HG02642 (cell line): ENCODE results near the gene LYRM7.
"Not testable (repeated sequence)": the region's sequence is repeated elsewhere in the genome, so short reads cannot be mapped to it uniquely, and the experiment has no call there.

Source experiments
- ATAC-seq: cut with Tn5 transposase; IDR thresholded peaks from one replicate; pipeline ENCODE4 v1.9.1; 2021; ENCODE audit warnings: mild to moderate bottlenecking; ENCODE audit not compliant: unreplicated experiment, poor library complexity

LYRM7 gene

GRCh38 chr5:131254025-131254424 lies 83.3 kb downstream of the LYRM7 start:
- not testable (repeated sequence) for ATAC-seq

GRCh38 chr5:131254741-131255140 lies 84.0 kb downstream of the LYRM7 start:
- no peak for ATAC-seq
